Dedifferentiated amniotic fluid mesenchymal stem cell (primary cell): Measurements from ENCODE around the gene AGAP9.
"Not testable (repeated sequence)": the region's sequence is repeated elsewhere in the genome, so short reads cannot be mapped to it uniquely, and the experiment has no call there.

Experiments used
- DNase-seq: peaks from one replicate; pipeline ENCODE4 v3.0.0-alpha.2; 2016; ENCODE audit errors: extremely low spot score

AGAP9 gene

GRCh38 chr10:47485943-47486342, 37.5 kb downstream of the AGAP9 start:
- DNase-seq = peak; percentile 14

GRCh38 chr10:47484786-47485185, 38.7 kb downstream of the AGAP9 start:
- DNase-seq = not testable (repeated sequence)

- DNase-seq = not testable (repeated sequence)
Measured at GRCh38 chr10:47483923-47484322, 39.5 kb downstream of the AGAP9 start, which contains the start of gene ANXA8. ANXA8 (minus strand) TSS chr10:47484115; CDS start chr10:47483933, 182 bp downstream.

GRCh38 chr10:47482367-47482766, 41.1 kb downstream of the AGAP9 start:
- not testable (repeated sequence) for DNase-seq

GRCh38 chr10:47481768-47482181, 41.7 kb downstream of the AGAP9 start:
- DNase-seq = not testable (repeated sequence)

GRCh38 chr10:47481182-47481766, 42.2 kb downstream of the AGAP9 start:
- DNase-seq = not testable (repeated sequence)

- not testable (repeated sequence) for DNase-seq
Measured at GRCh38 chr10:47480133-47480532, 43.3 kb downstream of the AGAP9 start.

- DNase-seq = not testable (repeated sequence)
Measured at GRCh38 chr10:47478114-47478513, 45.3 kb downstream of the AGAP9 start.

GRCh38 chr10:47477078-47477477, 46.4 kb downstream of the AGAP9 start:
- DNase-seq = not testable (repeated sequence)

- not testable (repeated sequence) for DNase-seq
Measured at GRCh38 chr10:47475101-47475500, 48.3 kb downstream of the AGAP9 start.

GRCh38 chr10:47473516-47473915, 49.9 kb downstream of the AGAP9 start:
- not testable (repeated sequence) for DNase-seq

GRCh38 chr10:47472647-47473046, 50.8 kb downstream of the AGAP9 start:
- DNase-seq = not testable (repeated sequence)

- DNase-seq = not testable (repeated sequence)
Measured at GRCh38 chr10:47472072-47472471, 51.4 kb downstream of the AGAP9 start.

- not testable (repeated sequence) for DNase-seq
Measured at GRCh38 chr10:47468731-47469528, 54.5 kb downstream of the AGAP9 start.

- not testable (repeated sequence) for DNase-seq
Measured at GRCh38 chr10:47467957-47468356, 55.5 kb downstream of the AGAP9 start.

- DNase-seq = not testable (repeated sequence)
Measured at GRCh38 chr10:47467458-47467857, 56.0 kb downstream of the AGAP9 start.

- not testable (repeated sequence) for DNase-seq
Measured at GRCh38 chr10:47465216-47465917, 58.1 kb downstream of the AGAP9 start.

GRCh38 chr10:47462577-47463358, 60.7 kb downstream of the AGAP9 start:
- DNase-seq = not testable (repeated sequence)

- DNase-seq = peak; percentile 54
Measured at GRCh38 chr10:47461261-47461687, 62.2 kb downstream of the AGAP9 start.

- peak; percentile 29 for DNase-seq
Measured at GRCh38 chr10:47458466-47459154, 64.8 kb downstream of the AGAP9 start.

- no peak for DNase-seq
Measured at GRCh38 chr10:47457826-47458225, 65.6 kb downstream of the AGAP9 start.
